HG03520 (cell line): ENCODE results near the gene KRTAP10-7.
"Not testable (repeated sequence)": the region's sequence is repeated elsewhere in the genome, so short reads cannot be mapped to it uniquely, and the experiment has no call there.

Source experiments
- ATAC-seq: cut with Tn5 transposase; IDR thresholded peaks from one replicate; pipeline ENCODE4 v1.9.1; 2021; ENCODE audit warnings: mild to moderate bottlenecking, moderate library complexity; ENCODE audit not compliant: unreplicated experiment

Gene KRTAP10-7

GRCh38 chr21:44610157-44610843 lies 9.9 kb downstream of the KRTAP10-7 start:
- ATAC-seq: not testable (repeated sequence)

- ATAC-seq: no peak
Measured at GRCh38 chr21:44611551-44611950, 11.2 kb downstream of the KRTAP10-7 start.

GRCh38 chr21:44612029-44612486 lies 11.7 kb downstream of the KRTAP10-7 start, which contains the start of gene KRTAP10-8:
Gene KRTAP10-8, plus strand, starts transcription at chr21:44612079. Its CDS starts 22 bp downstream, at chr21:44612101.
- no peak for ATAC-seq

GRCh38 chr21:44612669-44613229 lies 12.4 kb downstream of the KRTAP10-7 start:
- ATAC-seq: no peak

GRCh38 chr21:44613386-44614155 lies 13.2 kb downstream of the KRTAP10-7 start:
- ATAC-seq: no peak

GRCh38 chr21:44614161-44614631 lies 13.8 kb downstream of the KRTAP10-7 start:
- ATAC-seq: no peak

- no peak for ATAC-seq
Measured at GRCh38 chr21:44614961-44615391, 14.6 kb downstream of the KRTAP10-7 start.

GRCh38 chr21:44615466-44615865 lies 15.1 kb downstream of the KRTAP10-7 start:
- no peak for ATAC-seq

GRCh38 chr21:44615911-44616590 lies 15.7 kb downstream of the KRTAP10-7 start:
- no peak for ATAC-seq

- ATAC-seq: no peak
Measured at GRCh38 chr21:44616591-44616926, 16.2 kb downstream of the KRTAP10-7 start.

- no peak for ATAC-seq
Measured at GRCh38 chr21:44617071-44617501, 16.7 kb downstream of the KRTAP10-7 start.

- ATAC-seq: no peak
Measured at GRCh38 chr21:44618504-44618903, 18.1 kb downstream of the KRTAP10-7 start.

GRCh38 chr21:44618909-44619308 lies 18.5 kb downstream of the KRTAP10-7 start:
- ATAC-seq: no peak

GRCh38 chr21:44619886-44620285 lies 19.5 kb downstream of the KRTAP10-7 start:
- ATAC-seq: no peak

GRCh38 chr21:44623575-44623974 lies 23.2 kb downstream of the KRTAP10-7 start:
- no peak for ATAC-seq

- no peak for ATAC-seq
Measured at GRCh38 chr21:44625756-44626155, 25.4 kb downstream of the KRTAP10-7 start.

- no peak for ATAC-seq
Measured at GRCh38 chr21:44626262-44626661, 25.9 kb downstream of the KRTAP10-7 start.

GRCh38 chr21:44626673-44627143 lies 26.3 kb downstream of the KRTAP10-7 start, which contains the start of gene KRTAP10-9:
Gene KRTAP10-9, plus strand, starts transcription at chr21:44627093. Its CDS starts 79 bp downstream, at chr21:44627172.
- no peak for ATAC-seq

GRCh38 chr21:44627181-44627822 lies 26.9 kb downstream of the KRTAP10-7 start:
- not testable (repeated sequence) for ATAC-seq

- ATAC-seq: not testable (repeated sequence)
Measured at GRCh38 chr21:44627831-44628233, 27.4 kb downstream of the KRTAP10-7 start.
